NCI-H446 (cell line): Measurements from ENCODE around the gene NADSYN1.

Experiments used
- DNase-seq, 2 experiments: peaks; one replicate each; lab custom pipeline; 2025; lab: John Stamatoyannopoulos, UW

Gene NADSYN1

DNA sequence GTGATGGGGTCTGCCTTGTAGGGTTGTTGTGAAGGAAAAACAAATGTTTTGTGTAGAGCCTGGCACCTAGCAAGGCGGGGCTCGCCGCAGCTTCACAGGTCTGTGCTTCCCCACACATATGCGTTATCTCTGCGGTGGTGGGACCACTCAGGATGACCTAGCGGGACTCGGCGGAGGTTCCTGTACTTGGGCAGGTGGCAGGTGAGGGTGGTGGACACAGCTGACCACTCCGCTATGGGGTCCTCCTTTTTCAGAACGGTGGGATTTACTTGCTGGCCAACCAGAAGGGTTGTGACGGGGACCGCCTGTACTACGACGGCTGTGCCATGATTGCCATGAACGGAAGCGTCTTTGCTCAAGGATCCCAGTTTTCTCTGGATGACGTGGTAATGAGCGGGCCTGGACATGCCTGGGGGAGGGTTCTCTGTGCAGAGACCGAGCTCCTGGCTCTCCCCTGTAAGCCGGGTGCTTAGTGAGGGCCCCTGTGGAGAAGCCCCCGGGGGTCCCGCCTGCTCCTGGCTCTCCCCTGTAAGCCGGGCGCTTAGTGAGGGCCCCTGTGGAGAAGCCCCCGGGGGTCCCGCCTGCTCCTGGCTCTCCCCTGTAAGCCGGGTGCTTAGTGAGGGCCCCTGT, 21.3 kb downstream of the NADSYN1 start:
- DNase-seq, result no peak

DNA sequence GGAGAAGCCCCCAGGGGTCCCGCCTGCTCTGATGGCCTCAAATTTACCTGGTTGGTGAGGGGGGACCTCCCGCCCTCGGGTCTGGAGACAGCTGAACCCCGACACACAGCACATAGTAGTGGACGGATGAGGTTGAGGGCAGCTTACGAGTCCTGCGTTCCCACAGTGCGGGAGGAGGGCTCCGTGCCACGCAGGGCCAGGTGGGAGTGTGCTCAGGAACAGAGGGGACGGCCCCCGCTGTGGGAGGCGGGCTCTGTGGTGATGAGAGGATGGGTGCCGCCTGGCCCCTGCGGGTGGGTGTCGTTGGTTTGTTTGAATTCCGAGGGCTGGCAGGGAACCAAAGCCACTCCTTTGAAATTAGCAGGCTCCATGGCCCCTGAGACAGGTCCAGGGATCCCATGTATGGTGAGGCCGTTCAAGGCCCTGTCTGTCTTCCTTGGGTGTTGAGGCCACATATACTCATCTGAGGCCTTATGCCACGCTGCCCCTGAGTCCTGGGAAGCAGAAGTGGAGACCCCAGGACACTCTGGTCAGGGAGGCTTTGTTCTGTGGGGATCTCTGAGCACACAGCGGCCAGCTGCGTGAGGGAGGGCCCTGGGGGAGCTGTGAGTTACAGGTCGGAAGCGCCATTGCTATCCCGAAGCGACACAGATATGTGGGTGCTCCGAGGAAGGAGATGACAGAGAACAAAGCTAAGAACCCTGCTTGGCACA, 21.9 kb downstream of the NADSYN1 start:
- no peak for DNase-seq

- no peak for DNase-seq
These were observed 23.0 kb downstream of the NADSYN1 start for GRCh38 chr11:71476031-71476430.

DNA sequence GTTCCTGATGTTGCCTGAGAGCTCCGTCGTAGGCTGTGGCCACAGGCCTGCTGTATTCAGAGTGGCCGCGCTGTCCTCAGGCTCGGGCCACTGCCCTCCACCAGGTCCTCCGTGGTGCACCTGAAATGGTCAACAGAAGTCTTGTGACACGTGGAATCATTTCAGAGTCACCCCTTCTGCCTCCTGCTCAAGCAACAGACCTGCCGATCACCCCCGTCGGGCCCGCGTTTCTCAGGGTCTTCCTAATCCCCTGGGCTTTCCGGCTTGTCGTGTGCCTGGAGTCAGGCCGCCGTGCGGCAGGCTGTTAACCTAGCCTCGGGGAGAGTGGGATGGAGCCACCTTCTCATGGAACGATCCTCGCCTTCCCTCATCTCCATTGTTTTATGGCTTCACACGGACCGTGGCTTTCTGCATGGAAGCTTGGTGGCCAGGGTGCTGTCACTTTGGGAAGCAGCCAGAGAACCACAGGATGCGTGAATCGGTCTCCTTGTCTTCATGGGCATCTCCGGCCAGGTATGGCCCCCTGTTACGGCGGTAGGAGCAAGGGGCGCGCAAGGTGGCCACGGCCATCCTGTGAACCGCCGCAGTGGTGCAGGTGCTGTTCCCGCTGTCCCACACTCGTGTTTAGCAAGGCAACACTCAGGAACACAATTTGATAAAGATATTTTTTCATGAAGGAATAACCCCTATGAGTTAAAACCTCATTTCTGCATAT, 24.1 kb downstream of the NADSYN1 start:
- no peak for DNase-seq

- no peak for DNase-seq
These were observed 24.9 kb downstream of the NADSYN1 start for GRCh38 chr11:71477641-71478527.

- DNase-seq, result no peak
These were observed 25.5 kb downstream of the NADSYN1 start for GRCh38 chr11:71478528-71478840.

GRCh38 chr11:71481101-71481960, 28.3 kb downstream of the NADSYN1 start:
- no peak for DNase-seq

GRCh38 chr11:71482216-71482615, 29.2 kb downstream of the NADSYN1 start:
- no peak for DNase-seq

DNA sequence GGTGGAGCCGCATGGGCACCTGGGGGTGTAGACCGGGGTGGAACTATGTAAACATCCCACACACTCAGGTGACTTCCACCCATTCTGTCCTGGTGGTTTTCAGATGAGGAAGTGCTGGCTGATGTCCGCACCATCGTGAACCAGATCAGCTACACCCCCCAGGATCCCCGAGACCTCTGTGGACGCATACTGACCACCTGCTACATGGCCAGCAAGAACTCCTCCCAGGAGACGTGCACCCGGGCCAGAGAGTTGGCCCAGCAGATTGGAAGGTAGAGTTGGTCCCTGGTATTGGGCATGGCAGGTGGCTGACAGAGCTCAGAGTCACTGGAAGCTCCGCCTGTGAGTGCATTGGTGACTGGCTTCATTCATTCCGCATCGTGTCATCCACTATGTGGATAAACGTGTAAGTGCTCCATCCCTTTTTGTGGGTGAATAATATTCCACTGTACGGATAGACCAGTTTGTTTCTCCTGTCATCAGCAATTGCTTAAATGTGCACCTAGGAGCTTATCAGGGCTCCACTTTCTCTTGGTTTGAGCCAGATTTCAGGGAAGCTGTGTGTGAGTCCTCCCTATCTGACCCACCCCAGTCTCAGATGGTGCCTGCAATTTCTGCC, 29.9 kb downstream of the NADSYN1 start:
- no peak for DNase-seq

- no peak for DNase-seq
These were observed 30.7 kb downstream of the NADSYN1 start for GRCh38 chr11:71483692-71484091.

GRCh38 chr11:71484248-71485062, 31.5 kb downstream of the NADSYN1 start:
- no peak for DNase-seq

- no peak for DNase-seq
These were observed 32.0 kb downstream of the NADSYN1 start for GRCh38 chr11:71485063-71485399.

DNA sequence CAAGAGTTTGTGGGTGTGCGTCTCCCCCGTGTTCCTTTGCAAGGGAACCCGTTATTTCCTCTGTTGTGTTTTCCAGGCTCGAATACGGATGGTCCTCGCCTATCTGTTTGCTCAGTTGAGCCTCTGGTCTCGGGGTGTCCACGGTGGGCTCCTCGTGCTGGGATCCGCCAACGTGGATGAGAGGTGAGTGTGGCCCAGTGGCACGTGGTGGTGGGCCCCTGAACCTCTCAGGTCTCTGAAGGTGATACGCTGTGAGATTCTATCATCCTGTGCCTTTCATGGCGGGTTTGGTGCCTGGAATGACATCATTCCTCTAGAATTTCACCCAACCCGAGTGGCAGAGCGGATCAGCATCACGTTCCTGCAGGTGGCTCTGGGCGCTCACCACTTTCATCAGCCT, 32.5 kb downstream of the NADSYN1 start:
- no peak for DNase-seq

DNA sequence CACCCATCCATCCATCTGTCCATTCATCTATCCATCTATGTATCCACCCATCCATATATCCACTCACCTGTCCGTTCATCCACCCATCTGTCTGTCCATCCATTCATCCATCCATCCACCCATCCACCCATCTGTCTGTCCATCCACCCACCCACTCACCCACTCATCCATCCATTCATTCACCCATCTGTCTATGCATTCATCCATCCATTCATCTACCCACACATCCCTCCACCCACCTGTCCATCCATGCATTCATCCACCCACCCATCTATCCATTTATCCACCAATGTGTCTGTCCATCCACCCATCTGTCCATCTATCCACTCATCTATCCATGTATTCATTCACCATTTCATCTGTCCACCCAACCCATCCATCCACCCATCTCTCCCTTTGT, 33.3 kb downstream of the NADSYN1 start:
- no peak for DNase-seq

GRCh38 chr11:71488681-71489270, 35.8 kb downstream of the NADSYN1 start:
- no peak for DNase-seq

- DNase-seq, result no peak
These were observed 36.5 kb downstream of the NADSYN1 start for GRCh38 chr11:71489311-71490043.

DNA sequence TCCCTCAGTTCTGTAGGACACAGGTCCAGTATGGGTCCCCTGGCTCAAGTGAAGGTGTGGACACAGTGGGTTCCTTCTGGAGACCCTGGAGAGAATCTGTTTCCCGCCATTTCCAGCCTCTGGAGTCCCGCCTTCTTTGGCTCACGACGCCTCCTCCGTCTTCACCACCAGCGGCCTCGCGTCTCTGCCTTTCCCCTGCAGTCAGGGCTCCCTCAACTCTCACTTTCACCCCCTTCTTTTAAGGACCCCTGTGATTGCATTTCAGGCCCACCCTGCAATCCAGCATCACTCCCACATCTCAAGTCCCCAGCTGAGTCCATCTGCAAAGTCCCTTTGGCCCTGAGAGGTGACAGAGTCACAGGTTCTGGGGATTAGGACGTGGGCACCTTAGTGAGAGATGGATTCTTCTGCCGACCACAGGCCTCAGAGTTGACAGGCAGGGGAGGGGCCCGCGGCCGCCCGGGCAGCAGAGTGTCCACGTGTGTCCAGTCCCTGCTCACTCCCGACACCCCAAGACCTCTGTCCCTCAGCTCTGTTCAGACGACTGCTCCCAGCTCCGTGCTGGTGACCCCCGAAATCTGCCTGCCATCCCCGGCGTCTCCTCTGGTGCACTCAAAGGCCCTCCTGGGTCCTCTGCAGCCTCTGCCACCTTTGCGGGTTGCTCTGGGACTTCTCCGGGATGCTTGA, 37.2 kb downstream of the NADSYN1 start:
- DNase-seq, result no peak

GRCh38 chr11:71490731-71491390, 37.9 kb downstream of the NADSYN1 start:
- no peak for DNase-seq
